Astrocyte (in vitro differentiated cells and primary cell): Measurements from ENCODE around the gene POLR1D.

ENCODE experiments used
- CTCF ChIP-seq: IDR thresholded peaks from 2 replicates; pipeline ENCODE4 v1.5.1; 2011; ENCODE audit warnings: low read depth, mild to moderate bottlenecking, inconsistent platforms, low read length, moderate library complexity; ENCODE audit not compliant: insufficient read depth
- EZH2 ChIP-seq: IDR thresholded peaks from 2 replicates; pipeline ENCODE4 v1.6.1; 2012; ENCODE audit warnings: mild to moderate bottlenecking, low read length, inconsistent platforms; ENCODE audit not compliant: insufficient read depth

- no peak for TF ChIP-seq CTCF
- TF ChIP-seq EZH2 = no peak
These were observed 15.6 kb downstream of the POLR1D start for GRCh38 chr13:27637289-27637626.
